HepG2 (cell line): Measurements from ENCODE around the gene TBL2. TPM values are rescaled to one million over a fixed set of nuclear protein-coding genes. Genes with fewer than 3 reads are reported as not detected.

Experiments
- CBX1 ChIP-seq: IDR thresholded peaks from one replicate; pipeline ENCODE4 v1.6.1; 2016; ENCODE audit warnings: antibody characterized with exemption, low read depth
- CHD4 ChIP-seq: fragments of 200-600 bp; sonication (generic); IDR thresholded peaks from 2 replicates; pipeline ENCODE4 v1.7.0; 2017; ENCODE audit warnings: mild to moderate bottlenecking, low read length, borderline replicate concordance
- GLMP ChIP-seq: sonication (generic); formaldehyde crosslinking; IDR thresholded peaks from 2 replicates; pipeline ENCODE4 v1.9.0; 2021; ENCODE audit warnings: missing genetic modification reagents, mild to moderate bottlenecking, borderline replicate concordance
- HMGXB3 ChIP-seq: sonication (generic); formaldehyde crosslinking; IDR thresholded peaks from 2 replicates; pipeline ENCODE4 v1.4.0; 2020; ENCODE audit warnings: missing genetic modification reagents, borderline replicate concordance
- ISX ChIP-seq: sonication (generic); formaldehyde crosslinking; conservative IDR thresholded peaks from 2 replicates; pipeline ENCODE4 v1.5.0; 2020; ENCODE audit warnings: missing genetic modification reagents
- KMT2A ChIP-seq: sonication (generic); formaldehyde crosslinking; IDR thresholded peaks from 2 replicates; pipeline ENCODE4 v1.4.0; 2020; ENCODE audit warnings: missing genetic modification reagents
- LBX2 ChIP-seq: sonication (generic); formaldehyde crosslinking; IDR thresholded peaks from 2 replicates; pipeline ENCODE4 v1.5.0; 2020; ENCODE audit warnings: missing genetic modification reagents, mild to moderate bottlenecking, borderline replicate concordance
- MLXIP ChIP-seq: sonication (generic); formaldehyde crosslinking; IDR thresholded peaks from 2 replicates; pipeline ENCODE4 v1.9.0; 2021; ENCODE audit warnings: missing genetic modification reagents, borderline replicate concordance
- PRDM10 ChIP-seq: sonication (generic); formaldehyde crosslinking; IDR thresholded peaks from 2 replicates; pipeline ENCODE4 v1.4.0; 2020; ENCODE audit warnings: low read depth, missing genetic modification reagents
- SMARCE1 ChIP-seq: fragments of 450-650 bp; IDR thresholded peaks from 2 replicates; pipeline ENCODE4 v1.6.1; 2017; ENCODE audit warnings: borderline replicate concordance
- SUZ12 ChIP-seq: fragments of 150-350 bp; IDR thresholded peaks from 2 replicates; pipeline ENCODE4 v1.6.1; 2014; ENCODE audit warnings: low read depth, low read length
- TEAD3 ChIP-seq: optimal IDR thresholded peaks from 2 replicates; pipeline ENCODE3; 2016; ENCODE audit warnings: borderline replicate concordance
- ZNF143 ChIP-seq: sonication (generic); formaldehyde crosslinking; IDR thresholded peaks from 2 replicates; pipeline ENCODE4 v1.4.0; 2020; ENCODE audit warnings: missing genetic modification reagents
- ZNF292 ChIP-seq: sonication (generic); formaldehyde crosslinking; IDR thresholded peaks from 2 replicates; pipeline ENCODE4 v1.8.1; 2022; ENCODE audit warnings: mild to moderate bottlenecking, low read depth, missing genetic modification reagents, borderline replicate concordance
- ZNF619 ChIP-seq: sonication (generic); formaldehyde crosslinking; IDR thresholded peaks from 2 replicates; pipeline ENCODE4 v1.4.0; 2020; ENCODE audit warnings: mild to moderate bottlenecking, missing genetic modification reagents
- ZNF761 ChIP-seq: sonication (generic); formaldehyde crosslinking; conservative IDR thresholded peaks from 2 replicates; pipeline ENCODE4 v1.4.0; 2020; ENCODE audit warnings: mild to moderate bottlenecking, missing genetic modification reagents
- polyA plus RNA-seq, 8 experiments: library from polyadenylated mRNA; depleted of rRNA in 3 of 8; stranded (reverse) in 7 of 8; unstranded in 1 of 8; fragments of >200 nt; fragmentation: Illumina TruSeq in 4 of 8; extraction: Trizol in 4 of 8; gene quantifications; 2 replicates each; pipeline versions ENCODE4 v1.2.1 to v1.2.3, GENCODE V29; 2011 to 2016; ENCODE audit warnings: low read depth in 4 of 8, missing spikeins in 1 of 8, mixed read lengths in 1 of 8; ENCODE audit not compliant: insufficient read depth in 1 of 8
- total RNA-seq, 5 experiments: library from RNA; depleted of rRNA; stranded (reverse); fragments of >200 nt; fragmentation: Illumina TruSeq; extraction: Trizol; gene quantifications; 2 replicates each; pipeline ENCODE4 v1.2.3, GENCODE V29; 2016; ENCODE audit warnings: low read depth in 1 of 5

The TBL2 gene
- total and polyA plus RNA-seq, 2 of the 13 experiments (the other 11 are each of a cell fraction or from before 2014, with no cell fraction given), result 43.4 to 47.2 TPM

- TF ChIP-seq ZNF619 (CRISPR knock-in tag) (no peak), TEAD3 (CRISPR knock-in tag) (peak; percentile 80), GLMP (no peak), CHD4 (no peak), SMARCE1 (no peak), ZNF143 (CRISPR knock-in tag) (no peak), SUZ12 (no peak), PRDM10 (no peak), MLXIP (CRISPR knock-in tag) (no peak), HMGXB3 (CRISPR knock-in tag) (no peak), ZNF292 (CRISPR knock-in tag) (peak; percentile 11; the same call in 1 of the 2 replicates), KMT2A (CRISPR knock-in tag) (no peak; the same call in 1 of the 2 replicates), LBX2 (CRISPR knock-in tag) (no peak), ZNF761 (CRISPR knock-in tag) (no peak), ISX (CRISPR knock-in tag) (no peak), CBX1 (no peak)
Observed at GRCh38 chr7:73613954-73614735, 35.8 kb upstream of the TBL2 start (continued).
